ENCODE results near the gene DDA1. TPM values are rescaled to one million over a fixed set of nuclear protein-coding genes. Genes with fewer than 3 reads are reported as not detected.
A peak's percentile ranks its signal among the peaks of the same experiment; 100 is the strongest.

Gene DDA1
- total RNA-seq, 1 donor from 2014 or later: 9.0 TPM

- no peak for TF ChIP-seq CTCF (IDR thresholded peaks at IDR 0.05; ENCODE audit: insufficient read depth, low read length, severe bottlenecking)
- DNase-seq (ENCODE audit: low read depth) (peak; percentile 20), FAIRE-seq (no peak)
- Histone ChIP-seq H3K27me3 (ENCODE audit: control insufficient read depth, insufficient read depth, low read length) (no peaks in the 10 kb centered on the region), H3K4me3 (ENCODE audit: low read depth, low read length) (peak overlapping the region; percentile 70), H3K36me3 (ENCODE audit: control insufficient read depth, insufficient read depth, low read length) (no peaks in the 10 kb centered on the region)
Measured at GRCh38 chr19:17302391-17303166, 6.8 kb upstream of the DDA1 start.

GRCh38 chr19:17303167-17303939, 6.0 kb upstream of the DDA1 start, which contains the start of gene ABHD8:
TSS of gene ABHD8 (minus strand) at chr19:17303425. CDS start at chr19:17301616, 1,809 bp downstream.
- peak; percentile 55 for TF ChIP-seq CTCF (IDR thresholded peaks at IDR 0.05; ENCODE audit: insufficient read depth, low read length, severe bottlenecking)
- peak within 1 kb of the TSS; percentile 70 for H3K4me3 ChIP-seq (ENCODE audit: low read depth, low read length)
- no peaks in the 10 kb centered on the region for H3K36me3 ChIP-seq (ENCODE audit: control insufficient read depth, insufficient read depth, low read length)
- no peaks in the 10 kb centered on the region for H3K27me3 ChIP-seq (ENCODE audit: control insufficient read depth, insufficient read depth, low read length)
- no peak for FAIRE-seq
- peak; percentile 81 for DNase-seq (ENCODE audit: low read depth)

- FAIRE-seq (no peak), DNase-seq (ENCODE audit: low read depth) (peak; percentile 70)
- H3K4me3 ChIP-seq (ENCODE audit: low read depth, low read length): no peak overlapping the region
- no peaks in the 10 kb centered on the region for H3K27me3 ChIP-seq (ENCODE audit: control insufficient read depth, insufficient read depth, low read length)
- TF ChIP-seq CTCF (IDR thresholded peaks at IDR 0.05; ENCODE audit: insufficient read depth, low read length, severe bottlenecking): no peak
- H3K36me3 ChIP-seq (ENCODE audit: control insufficient read depth, insufficient read depth, low read length): no peaks in the 10 kb centered on the region
Measured at GRCh38 chr19:17303940-17304267, 5.5 kb upstream of the DDA1 start.

GRCh38 chr19:17304386-17305215, 4.8 kb upstream of the DDA1 start:
- DNase-seq (ENCODE audit: low read depth) (peak; percentile 86), FAIRE-seq (no peak)
- Histone ChIP-seq H3K4me3 (ENCODE audit: low read depth, low read length) (no peak overlapping the region), H3K27me3 (ENCODE audit: control insufficient read depth, insufficient read depth, low read length) (no peaks in the 10 kb centered on the region), H3K36me3 (ENCODE audit: control insufficient read depth, insufficient read depth, low read length) (no peaks in the 10 kb centered on the region)
- no peak for TF ChIP-seq CTCF (IDR thresholded peaks at IDR 0.05; ENCODE audit: insufficient read depth, low read length, severe bottlenecking)

GRCh38 chr19:17305216-17305516, 4.2 kb upstream of the DDA1 start:
- no peak for TF ChIP-seq CTCF (IDR thresholded peaks at IDR 0.05; ENCODE audit: insufficient read depth, low read length, severe bottlenecking)
- Histone ChIP-seq H3K4me3 (ENCODE audit: low read depth, low read length) (no peak overlapping the region), H3K36me3 (ENCODE audit: control insufficient read depth, insufficient read depth, low read length) (no peaks in the 10 kb centered on the region), H3K27me3 (ENCODE audit: control insufficient read depth, insufficient read depth, low read length) (no peaks in the 10 kb centered on the region)
- DNase-seq (ENCODE audit: low read depth) (no peak), FAIRE-seq (no peak)
